MCF 10A (cell line): ENCODE measurements around the gene C12orf54. TPM values are rescaled to one million over a fixed set of nuclear protein-coding genes. Genes with fewer than 3 reads are reported as not detected.
"Not testable (repeated sequence)": the region's sequence is repeated elsewhere in the genome, so short reads cannot be mapped to it uniquely, and the experiment has no call there.

Experiments
- BruUV-seq: library from RNA; stranded (reverse); fragments of 400-500 nt; replicated peaks from 2 replicates; lab custom pipeline; 2021; lab: Mats Ljungman, UMichigan
- CTCF ChIA-PET: fragments of 300-600 bp; sonication (Branson Sonifier 250); formaldehyde crosslinking; extraction: SDS; loops from one replicate; lab custom pipeline; 2021; ENCODE audit warnings: antibody characterized with exemption, inconsistent platforms; lab: Yijun Ruan, JAX
- POLR2A ChIA-PET: fragments of 300-600, 350-650 bp; sonication (Branson Sonifier 250); formaldehyde crosslinking; extraction: SDS; loops from one replicate; lab custom pipeline; 2020; ENCODE audit warnings: antibody characterized with exemption, inconsistent platforms; lab: Yijun Ruan, JAX
- DNase-seq: peaks from one replicate; pipeline ENCODE4 v3.0.0-alpha.2; 2018; ENCODE audit not compliant: unreplicated experiment
- H3K27ac Mint-ChIP-seq: one replicate; pipeline ENCODE4 v1.8.0; 2022; ENCODE audit warnings: mild to moderate bottlenecking, low read depth, mixed read lengths; ENCODE audit not compliant: unreplicated experiment
- H3K27me3 Mint-ChIP-seq: one replicate; pipeline ENCODE4 v1.8.0; 2022; ENCODE audit warnings: mixed read lengths; ENCODE audit not compliant: insufficient read depth, unreplicated experiment
- H3K36me3 Mint-ChIP-seq: one replicate; pipeline ENCODE4 v1.8.0; 2022; ENCODE audit warnings: mild to moderate bottlenecking, moderate library complexity, mixed read lengths; ENCODE audit not compliant: insufficient read depth, unreplicated experiment
- H3K4me1 Mint-ChIP-seq: one replicate; pipeline ENCODE4 v1.8.0; 2022; ENCODE audit warnings: mixed read lengths; ENCODE audit not compliant: insufficient read depth, unreplicated experiment
- H3K4me3 Mint-ChIP-seq: one replicate; pipeline ENCODE4 v1.8.0; 2022; ENCODE audit warnings: mild to moderate bottlenecking, moderate library complexity, mixed read lengths; ENCODE audit not compliant: unreplicated experiment
- H3K9me3 Mint-ChIP-seq: one replicate; pipeline ENCODE4 v1.8.0; 2022; ENCODE audit warnings: mixed read lengths; ENCODE audit not compliant: unreplicated experiment
- CTCF ChIP-seq: fragments of 200-600 bp; IDR thresholded peaks from one replicate; pipeline ENCODE4 v1.8.0; 2022; ENCODE audit warnings: antibody characterized with exemption, mild to moderate bottlenecking; ENCODE audit not compliant: unreplicated experiment
- intact Hi-C: fragments of 100-400 bp; cut with micrococcal nuclease; formaldehyde crosslinking; loops from 2 replicates; pipeline ENCODE4 v1.14.1; 2022
- total RNA-seq: library from RNA; stranded (reverse); gene quantifications from 2 replicates; pipeline ENCODE4 v1.2.3, GENCODE V29; 2022

Gene C12orf54
- total RNA-seq, 1 experiment from 2014 or later, result 1.9 TPM

- POLR2A ChIA-PET, result no interaction called here
- no peaks in the 10 kb centered on the region for H3K4me1 Mint-ChIP-seq
- H3K36me3 Mint-ChIP-seq, result no peaks in the 10 kb centered on the region
- BruUV-seq, result no TSS peak
- no peak for DNase-seq
- intact Hi-C loops, result no loop called here
- H3K9me3 Mint-ChIP-seq, result no peaks in the 10 kb centered on the region
- TF ChIP-seq CTCF, result no peak
- H3K4me3 Mint-ChIP-seq, result no peak overlapping the region
- peaks cover 61% of the 10 kb centered on the region for H3K27me3 Mint-ChIP-seq
- no peak overlapping the region for H3K27ac Mint-ChIP-seq
- CTCF ChIA-PET, result no interaction called here
Measured at GRCh38 chr12:48508987-48509386, 26.7 kb downstream of the C12orf54 start.

DNA sequence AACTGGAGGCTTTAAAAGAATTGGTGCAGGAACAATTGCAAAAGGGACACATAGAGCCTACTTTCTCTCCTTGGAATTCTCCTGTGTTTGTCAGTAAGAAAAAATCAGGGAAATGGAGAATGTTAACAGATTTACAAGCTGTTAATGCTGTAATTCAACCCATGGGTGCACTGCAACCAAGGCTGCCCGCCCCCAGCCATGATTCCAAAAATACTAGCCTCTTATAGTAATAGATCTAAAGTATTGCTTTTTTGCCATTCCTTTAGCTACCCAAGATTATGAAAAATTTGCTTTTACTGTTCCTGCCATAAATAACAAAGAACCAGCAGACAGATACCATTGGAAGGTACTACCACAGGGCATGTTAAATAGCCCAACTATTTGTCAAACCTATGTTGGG lies 27.8 kb downstream of the C12orf54 start:
- H3K27me3 Mint-ChIP-seq, result peaks cover 61% of the 10 kb centered on the region
- H3K27ac Mint-ChIP-seq, result no peak overlapping the region
- H3K36me3 Mint-ChIP-seq, result no peaks in the 10 kb centered on the region

GRCh38 chr12:48512855-48513254 lies 30.6 kb downstream of the C12orf54 start:
- Mint-ChIP-seq H3K27me3 (peaks cover 38% of the 10 kb centered on the region), H3K36me3 (no peaks in the 10 kb centered on the region), H3K4me3 (no peak overlapping the region), H3K27ac (no peak overlapping the region), H3K4me1 (no peaks in the 10 kb centered on the region), H3K9me3 (no peaks in the 10 kb centered on the region)
- DNase-seq, result no peak
- intact Hi-C loops, result no loop called here
- ChIA-PET POLR2A (no interaction called here), CTCF (no interaction called here)
- BruUV-seq, result no TSS peak
- no peak for TF ChIP-seq CTCF

More for the DNA sequence above, 27.8 kb downstream of the C12orf54 start:
- intact Hi-C loops, result loop anchor here (2.0 kb wide), 1 partner anchor 37 kb away; the partner anchor contains the start of gene ANP32D
- BruUV-seq, result no TSS peak
- Mint-ChIP-seq H3K4me1 (no peaks in the 10 kb centered on the region), H3K4me3 (no peak overlapping the region), H3K9me3 (no peaks in the 10 kb centered on the region)
- no peak for TF ChIP-seq CTCF
- CTCF ChIA-PET, result no interaction called here
- no peak for DNase-seq
- POLR2A ChIA-PET, result no interaction called here

DNA sequence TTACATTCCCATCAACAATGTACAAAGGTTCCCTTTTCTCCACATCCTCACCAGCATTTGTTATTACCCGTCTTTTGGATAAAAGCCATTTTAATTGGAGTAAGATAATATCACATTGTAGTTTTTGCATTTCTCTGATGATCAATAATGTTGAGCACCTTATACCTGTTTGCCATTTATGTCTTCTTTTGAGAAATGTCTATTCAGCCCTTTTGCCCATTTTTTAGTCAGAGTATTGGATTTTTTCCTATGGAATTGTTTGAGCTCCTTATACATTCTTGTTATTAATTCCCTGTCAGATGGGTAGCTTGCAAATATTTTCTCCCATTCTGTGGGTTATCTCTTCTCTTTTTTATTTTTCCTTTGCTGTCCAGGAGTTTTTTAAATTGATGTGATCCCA lies 32.4 kb downstream of the C12orf54 start:
- ChIA-PET CTCF (no interaction called here), POLR2A (no interaction called here)
- Mint-ChIP-seq H3K4me3 (no peak overlapping the region), H3K27ac (no peak overlapping the region), H3K4me1 (no peaks in the 10 kb centered on the region), H3K36me3 (no peaks in the 10 kb centered on the region), H3K9me3 (no peaks in the 10 kb centered on the region), H3K27me3 (peaks cover 19% of the 10 kb centered on the region)
- no peak for TF ChIP-seq CTCF
- intact Hi-C loops, result no loop called here
- BruUV-seq, result no TSS peak
- DNase-seq, result no peak

- H3K4me3 Mint-ChIP-seq, DNase-seq, H3K4me1 Mint-ChIP-seq, POLR2A ChIA-PET, BruUV-seq, H3K9me3 Mint-ChIP-seq, H3K27ac Mint-ChIP-seq, H3K36me3 Mint-ChIP-seq, H3K27me3 Mint-ChIP-seq, intact Hi-C loops: not testable (repeated sequence)
- CTCF ChIA-PET, result interaction anchor here (0.6 kb wide), 1 partner anchor 95 kb away, joined by 3 read pairs; no protein-coding TSS in a partner anchor
Measured at GRCh38 chr12:48520381-48520780, 38.1 kb downstream of the C12orf54 start.
